Measurements from ENCODE around the gene SMURF2. TPM values are rescaled to one million over a fixed set of nuclear protein-coding genes. Genes with fewer than 3 reads are reported as not detected.

The SMURF2 gene
- total and polyA plus RNA-seq, 2 donors from 2014 or later, result 7.2 to 27.9 TPM

DNA sequence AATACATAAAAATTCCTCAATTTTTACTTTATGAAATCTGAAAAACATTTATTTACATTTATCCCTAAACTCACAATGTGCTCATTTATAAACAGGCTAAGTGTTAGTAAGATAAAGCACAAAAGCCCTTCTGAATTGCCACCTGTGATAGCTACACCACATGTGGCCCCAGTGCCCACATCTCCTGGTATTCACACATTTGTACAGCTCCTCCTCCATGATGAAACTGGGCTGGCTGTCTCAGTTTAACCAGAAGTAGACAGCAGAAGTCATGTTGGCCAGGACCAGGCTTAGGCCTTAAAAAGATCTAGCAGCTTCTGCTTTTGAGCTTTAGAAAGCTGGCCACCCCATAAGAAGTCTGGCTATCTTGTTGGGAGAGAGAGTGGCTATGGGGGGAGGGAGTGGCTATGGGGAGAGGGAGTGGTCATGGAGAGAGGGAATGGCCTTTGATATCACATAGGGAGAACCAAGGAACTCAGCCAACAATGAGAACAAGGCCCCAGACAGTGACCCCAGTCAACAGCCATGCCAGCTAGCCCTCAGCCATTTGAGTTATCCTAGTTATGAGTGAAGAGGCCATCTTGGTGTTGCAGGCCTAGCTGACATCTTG lies 108.0 kb downstream of the SMURF2 start:
- Histone ChIP-seq H3K9ac (ENCODE audit: low read length in 3 of 3) (no peak overlapping the region), H3K27ac (ENCODE audit: low read depth in 2 of 2, low read length in 2 of 2) (no peak overlapping the region), H3K4me3 (ENCODE audit: low read length in 3 of 3) (no peak overlapping the region), H3K27me3 (ENCODE audit: control insufficient read depth, insufficient read depth, low read length) (no peaks in the 10 kb centered on the region), H3K36me3 (ENCODE audit: control insufficient read depth in 2 of 3, insufficient read depth in 3 of 3, low read length in 3 of 3) (peaks cover 0 to 27% (median 5%) of the 10 kb centered on the region in 3 donors), H3K4me1 (ENCODE audit: control insufficient read depth in 2 of 3, insufficient read depth in 2 of 3, low read depth in 1 of 3, low read length in 3 of 3) (no peaks in the 10 kb centered on the region), H3K9me3 (ENCODE audit: control insufficient read depth in 2 of 3, insufficient read depth in 1 of 3, low read length in 3 of 3) (no peaks in the 10 kb centered on the region)
- TF ChIP-seq, protein P1, sequence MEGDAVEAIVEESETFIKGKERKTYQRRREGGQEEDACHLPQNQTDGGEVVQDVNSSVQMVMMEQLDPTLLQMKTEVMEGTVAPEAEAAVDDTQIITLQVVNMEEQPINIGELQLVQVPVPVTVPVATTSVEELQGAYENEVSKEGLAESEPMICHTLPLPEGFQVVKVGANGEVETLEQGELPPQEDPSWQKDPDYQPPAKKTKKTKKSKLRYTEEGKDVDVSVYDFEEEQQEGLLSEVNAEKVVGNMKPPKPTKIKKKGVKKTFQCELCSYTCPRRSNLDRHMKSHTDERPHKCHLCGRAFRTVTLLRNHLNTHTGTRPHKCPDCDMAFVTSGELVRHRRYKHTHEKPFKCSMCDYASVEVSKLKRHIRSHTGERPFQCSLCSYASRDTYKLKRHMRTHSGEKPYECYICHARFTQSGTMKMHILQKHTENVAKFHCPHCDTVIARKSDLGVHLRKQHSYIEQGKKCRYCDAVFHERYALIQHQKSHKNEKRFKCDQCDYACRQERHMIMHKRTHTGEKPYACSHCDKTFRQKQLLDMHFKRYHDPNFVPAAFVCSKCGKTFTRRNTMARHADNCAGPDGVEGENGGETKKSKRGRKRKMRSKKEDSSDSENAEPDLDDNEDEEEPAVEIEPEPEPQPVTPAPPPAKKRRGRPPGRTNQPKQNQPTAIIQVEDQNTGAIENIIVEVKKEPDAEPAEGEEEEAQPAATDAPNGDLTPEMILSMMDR (IDR thresholded peaks at IDR 0.05; ENCODE audit: borderline replicate concordance, extremely low read depth, insufficient read depth), result no peak
- FAIRE-seq, result no peak
- intact Hi-C loops (cut with DNase I), result no loop called here
- no peak for DNase-seq

DNA sequence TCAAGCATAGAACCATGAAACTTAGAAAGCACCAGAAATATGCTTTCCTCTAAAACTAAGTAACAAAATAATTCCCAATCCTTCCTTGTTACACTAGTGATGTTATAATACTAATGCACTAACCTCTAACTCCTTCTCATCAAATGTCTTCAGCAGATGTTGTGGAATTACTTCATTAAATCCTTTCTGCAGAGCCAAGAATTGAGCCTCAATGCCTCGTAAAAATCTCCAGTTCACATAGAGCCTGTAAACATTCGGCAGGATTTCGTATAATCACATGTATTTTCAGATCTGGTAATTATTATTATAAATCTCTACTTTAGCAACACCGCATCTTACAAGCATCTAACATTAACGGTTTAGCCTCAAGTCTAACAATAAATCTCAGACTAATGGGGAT lies 110.6 kb downstream of the SMURF2 start:
- H3K27me3 ChIP-seq (ENCODE audit: control insufficient read depth, insufficient read depth, low read length), result no peaks in the 10 kb centered on the region
- H3K9me3 ChIP-seq (ENCODE audit: control insufficient read depth in 2 of 3, insufficient read depth in 1 of 3, low read length in 3 of 3), result no peaks in the 10 kb centered on the region
- H3K9ac ChIP-seq (ENCODE audit: low read length in 3 of 3), result no peak overlapping the region
- H3K4me3 ChIP-seq (ENCODE audit: low read length in 3 of 3), result no peak overlapping the region
- FAIRE-seq (no peak), DNase-seq (no peak)
- peaks cover 5 to 28% (median 7%) of the 10 kb centered on the region in 3 donors for H3K36me3 ChIP-seq (ENCODE audit: control insufficient read depth in 2 of 3, insufficient read depth in 3 of 3, low read length in 3 of 3)
- no peak overlapping the region for H3K27ac ChIP-seq (ENCODE audit: low read depth in 2 of 2, low read length in 2 of 2)
- intact Hi-C loops (cut with DNase I), result no loop called here
- no peaks in the 10 kb centered on the region for H3K4me1 ChIP-seq (ENCODE audit: control insufficient read depth in 2 of 3, insufficient read depth in 2 of 3, low read depth in 1 of 3, low read length in 3 of 3)
- TF ChIP-seq, protein P1 (IDR thresholded peaks at IDR 0.05; ENCODE audit: borderline replicate concordance, extremely low read depth, insufficient read depth), result no peak

DNA sequence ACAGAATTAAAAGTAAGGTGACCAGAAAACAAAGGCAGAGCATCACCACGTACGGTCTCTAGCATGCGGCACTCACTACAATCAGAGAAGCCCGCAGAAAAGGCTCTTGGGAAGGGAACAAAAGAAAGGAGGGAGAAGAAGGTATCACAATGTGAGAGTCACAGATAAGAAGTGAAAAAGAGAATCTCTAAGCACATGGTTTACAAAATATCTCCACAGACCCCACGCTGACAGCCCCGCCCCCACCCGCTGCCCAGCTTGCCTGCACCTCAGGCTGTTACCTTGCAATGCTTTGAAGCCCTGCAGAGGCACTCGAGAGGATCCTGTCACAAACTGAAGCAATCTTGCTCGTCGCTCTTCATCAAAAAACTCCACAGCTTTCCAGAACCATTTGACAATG lies 114.8 kb downstream of the SMURF2 start:
- TF ChIP-seq, protein P1 (IDR thresholded peaks at IDR 0.05; ENCODE audit: borderline replicate concordance, extremely low read depth, insufficient read depth), result no peak
- peaks cover 2 to 20% (median 14%) of the 10 kb centered on the region in 3 donors for H3K36me3 ChIP-seq (ENCODE audit: control insufficient read depth in 2 of 3, insufficient read depth in 3 of 3, low read length in 3 of 3)
- FAIRE-seq, result no peak
- no peaks in the 10 kb centered on the region for H3K27me3 ChIP-seq (ENCODE audit: control insufficient read depth, insufficient read depth, low read length)
- H3K9me3 ChIP-seq (ENCODE audit: control insufficient read depth in 2 of 3, insufficient read depth in 1 of 3, low read length in 3 of 3), result no peaks in the 10 kb centered on the region
- no peak overlapping the region for H3K27ac ChIP-seq (ENCODE audit: low read depth in 2 of 2, low read length in 2 of 2)
- H3K4me1 ChIP-seq (ENCODE audit: control insufficient read depth in 2 of 3, insufficient read depth in 2 of 3, low read depth in 1 of 3, low read length in 3 of 3), result no peaks in the 10 kb centered on the region
- DNase-seq, result no peak
- H3K9ac ChIP-seq (ENCODE audit: low read length in 3 of 3), result no peak overlapping the region
- intact Hi-C loops (cut with DNase I), result no loop called here
- no peak overlapping the region for H3K4me3 ChIP-seq (ENCODE audit: low read length in 3 of 3)

DNA sequence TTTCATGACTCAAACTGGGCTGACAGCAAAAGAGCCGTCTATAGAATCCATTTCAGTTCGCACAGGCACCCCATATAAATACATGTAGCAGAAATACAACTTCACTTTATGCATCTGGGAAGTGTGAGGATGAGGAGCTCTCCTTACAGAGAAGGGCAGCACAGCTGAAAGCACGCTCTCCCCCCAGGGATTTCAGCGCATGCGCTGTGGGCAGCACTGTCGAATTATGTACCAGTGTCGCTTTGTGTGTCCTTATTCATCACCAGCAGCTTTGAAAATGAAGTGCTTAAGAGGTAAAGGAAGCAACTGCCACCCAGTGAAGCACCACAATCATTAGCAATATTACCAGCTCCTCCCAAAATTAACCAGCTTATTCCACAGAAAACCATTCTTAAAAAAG lies 115.4 kb downstream of the SMURF2 start:
- no peak for FAIRE-seq
- Histone ChIP-seq H3K9me3 (ENCODE audit: control insufficient read depth in 2 of 3, insufficient read depth in 1 of 3, low read length in 3 of 3) (no peaks in the 10 kb centered on the region), H3K4me3 (ENCODE audit: low read length in 3 of 3) (no peak overlapping the region), H3K36me3 (ENCODE audit: control insufficient read depth in 2 of 3, insufficient read depth in 3 of 3, low read length in 3 of 3) (peaks cover 2 to 20% (median 17%) of the 10 kb centered on the region in 3 donors), H3K4me1 (ENCODE audit: control insufficient read depth in 2 of 3, insufficient read depth in 2 of 3, low read depth in 1 of 3, low read length in 3 of 3) (no peaks in the 10 kb centered on the region), H3K9ac (ENCODE audit: low read length in 3 of 3) (no peak overlapping the region), H3K27ac (ENCODE audit: low read depth in 2 of 2, low read length in 2 of 2) (no peak overlapping the region), H3K27me3 (ENCODE audit: control insufficient read depth, insufficient read depth, low read length) (no peaks in the 10 kb centered on the region)
- TF ChIP-seq, protein P1 (IDR thresholded peaks at IDR 0.05; ENCODE audit: borderline replicate concordance, extremely low read depth, insufficient read depth), result no peak
- intact Hi-C loops (cut with DNase I), result no loop called here
- no peak for DNase-seq
